GM12878 (cell line): ENCODE measurements around the gene CELF2.

ENCODE experiments used
- EZH2 ChIP-seq: IDR thresholded peaks from 2 replicates; pipeline ENCODE4 v1.6.1; 2012; ENCODE audit warnings: low read depth, mild to moderate bottlenecking, control low read depth, inconsistent platforms, low read length, borderline replicate concordance; ENCODE audit not compliant: control insufficient read depth
- MXI1 ChIP-seq: fragments of 150-350 bp; IDR thresholded peaks from 2 replicates; pipeline ENCODE4 v1.6.1; 2011; ENCODE audit warnings: low read depth, mild to moderate bottlenecking, inconsistent platforms, low read length, improper control_type of control experiment
- POLR2A ChIP-seq: IDR thresholded peaks from 2 replicates; pipeline ENCODE4 v1.6.1; 2011; ENCODE audit warnings: low read depth, mild to moderate bottlenecking, low read length
- ZZZ3 ChIP-seq: IDR thresholded peaks from 2 replicates; pipeline ENCODE4 v1.6.1; 2011; ENCODE audit warnings: low read depth; ENCODE audit not compliant: control insufficient read depth, insufficient read length
- TF ChIP-seq, protein P1 (sequence below), 3 experiments: IDR thresholded peaks in 2 of 3; conservative IDR thresholded peaks in 1 of 3; 2 replicates each; pipeline ENCODE4 v1.5.1; 2011; ENCODE audit warnings: low read depth in 3 of 3, low read length in 3 of 3, mild to moderate bottlenecking in 3 of 3, control low read depth in 2 of 3, moderate library complexity in 2 of 3, inconsistent platforms in 1 of 3, mixed read lengths in 1 of 3; ENCODE audit not compliant: control insufficient read depth in 2 of 3, insufficient read depth in 1 of 3; ENCODE audit errors: extremely low read depth in 1 of 3

DNA sequence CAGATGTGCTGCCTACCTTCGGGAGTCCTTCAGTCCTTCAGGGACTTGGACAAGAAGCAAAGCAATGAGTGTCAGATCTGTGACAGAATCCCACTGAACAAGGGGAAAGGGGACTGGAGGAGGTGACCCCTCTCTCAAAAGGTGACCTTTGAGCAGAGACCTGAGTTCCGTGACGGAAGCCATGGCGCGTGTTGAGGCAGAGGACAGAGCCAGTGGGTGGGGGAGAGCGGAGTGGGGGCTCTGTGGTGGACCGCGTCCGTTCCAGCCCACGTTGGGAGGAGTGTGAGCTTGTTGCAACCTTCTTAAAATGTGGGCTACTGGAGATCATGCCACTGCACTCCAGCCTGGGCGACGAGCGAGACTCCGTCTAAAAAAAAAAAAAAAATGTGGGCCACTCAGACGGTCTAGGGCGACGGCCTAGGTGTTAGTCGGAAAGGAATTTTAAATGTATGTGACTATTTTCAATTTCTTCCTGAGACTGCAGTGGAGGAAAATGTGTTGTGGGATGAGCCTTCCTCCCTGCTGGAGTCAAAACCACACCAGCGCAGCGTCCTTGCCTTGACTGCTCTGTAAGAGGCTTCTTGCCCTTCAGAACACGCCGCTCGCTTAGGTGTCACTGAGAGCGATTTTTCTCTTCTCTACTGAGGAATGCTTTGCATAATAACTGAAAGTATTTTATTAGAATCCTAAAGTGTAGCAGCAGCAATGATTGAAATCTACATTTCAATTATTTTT is 272.7 kb downstream of the CELF2 start:
- TF ChIP-seq, protein P1, sequence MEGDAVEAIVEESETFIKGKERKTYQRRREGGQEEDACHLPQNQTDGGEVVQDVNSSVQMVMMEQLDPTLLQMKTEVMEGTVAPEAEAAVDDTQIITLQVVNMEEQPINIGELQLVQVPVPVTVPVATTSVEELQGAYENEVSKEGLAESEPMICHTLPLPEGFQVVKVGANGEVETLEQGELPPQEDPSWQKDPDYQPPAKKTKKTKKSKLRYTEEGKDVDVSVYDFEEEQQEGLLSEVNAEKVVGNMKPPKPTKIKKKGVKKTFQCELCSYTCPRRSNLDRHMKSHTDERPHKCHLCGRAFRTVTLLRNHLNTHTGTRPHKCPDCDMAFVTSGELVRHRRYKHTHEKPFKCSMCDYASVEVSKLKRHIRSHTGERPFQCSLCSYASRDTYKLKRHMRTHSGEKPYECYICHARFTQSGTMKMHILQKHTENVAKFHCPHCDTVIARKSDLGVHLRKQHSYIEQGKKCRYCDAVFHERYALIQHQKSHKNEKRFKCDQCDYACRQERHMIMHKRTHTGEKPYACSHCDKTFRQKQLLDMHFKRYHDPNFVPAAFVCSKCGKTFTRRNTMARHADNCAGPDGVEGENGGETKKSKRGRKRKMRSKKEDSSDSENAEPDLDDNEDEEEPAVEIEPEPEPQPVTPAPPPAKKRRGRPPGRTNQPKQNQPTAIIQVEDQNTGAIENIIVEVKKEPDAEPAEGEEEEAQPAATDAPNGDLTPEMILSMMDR (IDR thresholded peaks at IDR 0.05 in 2 of 3, conservative IDR thresholded peaks at IDR 0.05 in 1 of 3; ENCODE audit: control insufficient read depth in 2 of 3, extremely low read depth in 1 of 3, insufficient read depth in 1 of 3, low read depth in 3 of 3, low read length in 3 of 3), result no peak
- 0 out of 2 replicates have a peak, but pooled peaks have one; percentile 26 for TF ChIP-seq POLR2A
- TF ChIP-seq ZZZ3, result no peak
- TF ChIP-seq EZH2, result no peak
- TF ChIP-seq MXI1, result no peak
